Right hindlimb (tissue), 1 donor: ENCODE data around the gene DSCAML1.

ENCODE experiments used
- DNase-seq: peaks from one replicate; pipeline ENCODE4 v3.0.0-alpha.2; 2018

DSCAML1 gene

GRCh38 chr11:117685566-117685965 lies 111.5 kb downstream of the DSCAML1 start:
- no peak for DNase-seq

GRCh38 chr11:117684731-117685130 lies 112.3 kb downstream of the DSCAML1 start:
- DNase-seq = no peak

- no peak for DNase-seq
These were observed 112.9 kb downstream of the DSCAML1 start for GRCh38 chr11:117684111-117684510.

GRCh38 chr11:117681438-117681837 lies 115.6 kb downstream of the DSCAML1 start:
- no peak for DNase-seq

GRCh38 chr11:117679461-117679860 lies 117.6 kb downstream of the DSCAML1 start:
- DNase-seq = no peak

GRCh38 chr11:117678658-117679406 lies 118.2 kb downstream of the DSCAML1 start:
- DNase-seq = no peak

GRCh38 chr11:117677729-117678310 lies 119.2 kb downstream of the DSCAML1 start:
- no peak for DNase-seq

DNA sequence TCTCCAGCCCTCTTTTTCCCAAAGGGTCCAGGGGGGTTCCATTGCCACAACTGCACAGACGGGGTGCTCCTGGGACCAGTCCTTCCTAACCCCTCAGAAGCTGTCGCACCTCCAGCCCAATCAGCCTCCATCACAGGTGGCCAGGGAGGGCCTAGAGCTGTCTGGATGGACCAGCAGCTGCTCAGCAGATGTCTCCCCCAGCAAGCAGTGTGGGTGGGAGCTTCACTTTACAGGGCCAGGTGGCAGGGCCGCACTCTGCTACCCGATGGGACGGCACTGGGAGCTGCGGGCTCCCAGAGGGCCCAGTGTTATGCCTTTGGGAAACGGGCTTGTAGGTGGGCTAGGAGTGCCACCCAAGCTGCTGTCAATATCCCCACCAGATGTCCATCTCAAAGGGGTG lies 120.5 kb downstream of the DSCAML1 start:
- DNase-seq = no peak

DNA sequence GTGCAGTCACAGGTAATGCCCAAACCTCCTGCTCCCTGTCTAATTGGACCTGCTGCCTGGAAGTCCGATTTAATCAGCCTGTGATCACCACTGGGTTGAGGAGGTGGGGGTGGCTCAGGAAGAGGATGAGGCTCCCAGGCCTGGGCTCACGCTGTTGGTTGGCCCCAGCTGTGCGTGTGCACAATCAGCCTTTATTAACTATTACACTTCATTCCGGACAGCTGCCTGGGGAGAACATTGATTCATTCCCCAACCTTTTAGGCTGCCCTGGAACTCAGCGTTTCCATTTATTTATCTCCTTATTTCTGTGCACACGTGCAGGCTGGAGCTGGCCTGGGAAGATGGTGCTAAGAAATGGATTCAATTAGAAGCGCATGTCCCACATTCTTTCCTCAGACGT lies 123.4 kb downstream of the DSCAML1 start:
- DNase-seq = no peak

DNA sequence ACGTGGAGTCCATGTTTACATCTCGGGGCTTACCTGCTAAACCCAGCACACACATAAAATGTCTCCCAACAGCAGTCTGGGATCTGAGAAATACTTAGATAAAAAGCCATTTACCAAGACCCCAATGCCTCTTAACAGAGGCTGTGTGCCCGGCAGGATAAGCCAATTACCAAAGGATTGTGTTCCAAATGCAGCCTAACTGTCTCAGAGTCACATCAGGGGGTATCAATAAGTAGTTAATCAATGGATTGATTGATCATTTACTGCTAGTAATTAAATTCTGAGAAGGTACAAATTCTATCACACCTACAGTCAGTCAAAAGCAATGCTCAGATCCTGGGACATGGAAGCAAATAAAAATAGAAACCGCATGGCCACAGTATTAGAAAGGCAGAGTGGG lies 125.6 kb downstream of the DSCAML1 start:
- DNase-seq = no peak

DNA sequence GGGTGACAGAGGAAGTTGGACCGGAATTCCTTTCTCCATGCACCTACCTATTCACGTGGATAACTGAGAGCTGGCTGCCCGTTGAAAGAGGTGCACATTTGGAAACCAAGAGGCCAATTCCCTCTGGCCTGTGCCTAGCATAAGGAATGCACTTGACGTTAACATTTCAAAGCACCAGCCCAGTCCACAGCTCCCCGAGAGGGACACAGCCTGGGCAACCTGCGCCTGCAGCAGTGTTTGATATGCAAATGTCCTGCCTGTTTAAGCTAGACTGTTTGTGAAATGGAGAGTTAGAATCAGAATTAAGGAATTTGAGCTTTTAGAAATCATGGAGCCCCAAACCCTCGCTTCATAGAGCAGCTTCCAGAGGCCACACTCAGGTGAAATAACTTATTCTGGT lies 126.1 kb downstream of the DSCAML1 start:
- no peak for DNase-seq

DNA sequence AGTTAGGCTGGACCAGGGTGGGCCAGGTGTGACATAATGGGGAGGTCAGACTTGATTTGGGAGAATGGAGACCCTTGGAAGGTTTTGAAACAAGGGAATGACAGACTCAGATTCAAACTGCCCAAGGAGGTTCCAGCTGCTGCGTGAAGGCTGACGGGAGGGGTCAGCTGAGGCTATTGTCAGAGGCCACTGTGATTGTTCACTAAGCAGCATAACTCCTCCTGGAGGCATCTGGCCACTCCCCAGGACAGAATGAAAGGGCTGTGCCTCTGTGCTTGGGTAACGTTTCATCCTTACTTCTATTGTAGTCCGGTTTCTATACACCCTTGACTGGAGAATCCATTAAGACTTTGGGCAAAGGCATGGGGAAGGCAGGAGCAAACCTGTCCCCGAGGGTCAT lies 126.6 kb downstream of the DSCAML1 start:
- no peak for DNase-seq

DNA sequence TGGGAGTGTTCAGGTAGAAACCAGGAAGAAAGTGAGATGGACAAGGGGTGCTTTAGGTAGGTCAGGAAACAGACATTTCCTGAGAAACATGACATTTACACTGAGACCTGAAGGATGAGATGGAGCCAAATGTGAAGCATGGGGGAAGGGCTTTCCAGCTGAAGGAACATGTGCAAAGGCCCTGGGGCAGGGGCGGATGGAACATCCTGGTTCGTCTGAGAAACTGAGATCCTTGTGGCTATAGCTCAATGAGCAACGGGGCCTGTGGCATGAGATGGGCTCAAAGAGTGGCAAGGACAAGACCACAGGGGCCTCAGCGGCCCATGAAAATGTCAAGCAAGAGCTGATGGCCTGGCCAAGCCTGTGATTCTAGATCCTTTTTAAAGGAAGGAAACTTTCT lies 127.4 kb downstream of the DSCAML1 start:
- DNase-seq = no peak

DNA sequence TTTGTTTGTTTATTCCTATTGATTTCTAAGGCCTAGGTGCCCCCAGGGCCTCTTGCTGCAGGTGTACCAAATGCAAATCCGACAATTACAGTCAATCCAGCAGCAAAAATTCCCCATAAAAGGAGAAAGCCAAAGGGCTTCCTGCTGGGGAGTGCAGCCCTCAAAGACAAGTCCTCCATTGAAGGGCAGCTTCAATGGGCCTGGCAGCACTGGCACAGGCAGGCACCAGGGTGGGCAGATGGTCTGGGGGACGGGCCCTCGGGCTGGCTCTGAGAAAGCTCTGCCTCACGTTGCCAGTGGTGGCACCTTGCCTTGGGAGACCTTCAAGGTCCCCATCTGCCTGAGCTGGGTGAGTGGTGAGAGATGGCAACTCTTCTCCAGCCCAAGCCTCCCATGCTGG lies 128.0 kb downstream of the DSCAML1 start:
- no peak for DNase-seq

GRCh38 chr11:117668321-117668751 lies 128.7 kb downstream of the DSCAML1 start:
- no peak for DNase-seq

DNA sequence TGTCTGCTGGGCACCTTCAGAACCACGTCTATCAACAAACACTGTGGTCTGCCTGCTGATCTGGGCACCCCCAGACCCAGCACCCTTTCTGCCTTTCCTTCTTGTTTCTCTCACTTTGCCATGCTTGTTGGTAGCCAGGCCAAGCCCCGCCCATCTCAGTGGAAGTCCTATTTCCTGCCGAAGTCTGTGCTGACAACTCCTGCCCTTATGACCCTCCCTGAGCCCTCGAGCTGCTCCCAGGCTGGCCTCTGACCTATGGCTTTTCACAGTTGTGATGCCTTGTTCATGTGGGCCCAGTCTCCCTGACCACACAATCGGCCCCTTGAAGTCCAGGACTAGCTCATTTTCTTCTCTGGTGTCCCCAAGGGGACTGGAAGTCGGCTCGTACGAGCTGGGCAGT lies 132.1 kb downstream of the DSCAML1 start:
- DNase-seq = no peak

GRCh38 chr11:117663821-117664220 lies 133.2 kb downstream of the DSCAML1 start:
- DNase-seq = peak; percentile 61

DNA sequence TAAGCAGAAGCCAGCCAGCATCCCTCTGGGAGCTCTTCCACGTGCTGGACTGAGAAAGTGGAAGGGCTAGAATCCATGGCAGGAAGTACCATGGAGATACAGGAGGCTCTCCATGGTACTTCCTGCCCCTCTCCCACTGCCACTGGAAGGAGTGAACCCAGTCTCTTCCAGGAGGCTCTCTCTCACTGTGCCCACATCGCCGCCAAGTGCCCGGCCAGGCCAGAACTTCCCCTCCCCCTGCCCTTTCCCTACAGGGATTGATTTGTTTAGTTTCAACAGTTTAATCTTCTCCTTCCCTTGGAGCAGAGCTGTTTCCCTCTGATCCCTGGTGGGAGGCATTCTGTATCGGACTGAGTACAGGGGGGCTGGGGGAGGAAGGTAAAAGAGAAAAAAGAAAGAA lies 133.6 kb downstream of the DSCAML1 start:
- no peak for DNase-seq

GRCh38 chr11:117662671-117663269 lies 134.2 kb downstream of the DSCAML1 start:
- DNase-seq = no peak

- DNase-seq = no peak
These were observed 134.8 kb downstream of the DSCAML1 start for GRCh38 chr11:117662255-117662654.

GRCh38 chr11:117658809-117659208 lies 138.2 kb downstream of the DSCAML1 start:
- DNase-seq = no peak

- DNase-seq = no peak
These were observed 139.2 kb downstream of the DSCAML1 start for GRCh38 chr11:117657794-117658193.

GRCh38 chr11:117654281-117655255 lies 142.4 kb downstream of the DSCAML1 start:
- peak; percentile 49 for DNase-seq
